Right renal pelvis (tissue), 4 donors: ENCODE results near the gene OR52B6. TPM values are rescaled to one million over a fixed set of nuclear protein-coding genes. Genes with fewer than 3 reads are reported as not detected.
A peak's percentile ranks its signal among the peaks of the same experiment; 100 is the strongest.
"Not testable (repeated sequence)": the region's sequence is repeated elsewhere in the genome, so short reads cannot be mapped to it uniquely, and the experiment has no call there.

Experiments
- DNase-seq, 4 donors: peaks; one replicate each; pipeline ENCODE4 v3.0.0-alpha.2; 2013; ENCODE audit warnings: low read depth in 4 of 4, low spot score in 3 of 4, missing footprints in 1 of 4
- polyA plus RNA-seq, 4 donors: library from polyadenylated mRNA; unstranded; fragments of 120-200 nt; gene quantifications; one replicate each; pipeline ENCODE4 v1.2.1, GENCODE V29; 2013; ENCODE audit not compliant: insufficient read length in 4 of 4

The OR52B6 gene
- polyA plus RNA-seq, 4 donors, result 0.05 TPM; not detected in 3

- no peak for DNase-seq
These were observed 11.9 kb downstream of the OR52B6 start for GRCh38 chr11:5592615-5593014.

DNA sequence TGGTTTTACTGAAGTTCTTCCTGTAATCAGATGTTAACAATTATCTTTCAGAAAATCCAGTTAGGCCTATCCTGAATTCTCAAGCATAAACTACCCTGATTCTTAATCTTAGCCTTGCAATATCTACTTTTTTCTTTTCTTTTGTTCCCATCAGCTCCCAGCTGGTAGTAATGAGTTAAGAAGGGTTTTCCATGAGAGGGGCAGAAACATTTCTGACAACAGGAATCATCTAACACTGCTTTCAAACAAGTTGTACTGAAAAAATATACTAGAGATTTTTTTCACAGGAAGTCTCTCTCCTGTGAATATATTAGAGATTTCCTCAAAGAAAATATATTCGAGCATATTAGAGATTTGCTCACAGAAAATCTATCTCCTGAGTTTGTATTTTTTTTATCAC lies 12.5 kb downstream of the OR52B6 start:
- DNase-seq, result no peak

DNA sequence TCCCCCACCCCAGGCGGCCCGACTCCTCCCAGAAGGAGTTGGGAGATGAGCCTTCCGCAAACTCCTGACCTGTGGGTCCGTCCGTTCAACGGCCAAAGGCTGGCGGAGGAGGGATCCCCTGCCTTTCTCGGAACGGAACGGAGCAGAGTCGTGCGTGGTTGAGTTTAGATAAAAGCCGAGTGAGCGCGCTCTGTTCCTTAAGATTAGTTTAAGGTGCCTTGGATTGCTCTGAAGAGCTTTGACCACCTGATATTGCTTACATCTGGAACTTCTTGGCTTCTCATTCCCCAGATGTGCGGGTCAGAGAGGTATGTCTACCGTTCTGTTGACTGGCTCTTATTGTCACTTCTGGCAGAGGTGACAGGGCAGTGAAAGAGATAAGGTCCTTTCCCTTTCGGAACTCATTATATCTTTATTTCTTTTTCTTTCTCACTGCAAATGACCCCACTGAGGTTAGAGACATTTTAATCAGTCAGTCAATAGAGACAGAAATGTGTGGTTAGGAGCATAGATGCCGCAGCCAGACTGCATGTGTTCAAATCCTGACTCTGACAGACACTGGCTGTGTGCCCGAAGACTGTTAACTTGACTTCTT lies 16.0 kb downstream of the OR52B6 start, which contains the start of gene TRIM6:
TRIM6 (plus strand) TSS at position 31 of the 595 bp plus-strand sequence; CDS start at position 292, 261 bp downstream.
- DNase-seq, result peak in 2 of 4 donors; percentile 31 to 38

DNA sequence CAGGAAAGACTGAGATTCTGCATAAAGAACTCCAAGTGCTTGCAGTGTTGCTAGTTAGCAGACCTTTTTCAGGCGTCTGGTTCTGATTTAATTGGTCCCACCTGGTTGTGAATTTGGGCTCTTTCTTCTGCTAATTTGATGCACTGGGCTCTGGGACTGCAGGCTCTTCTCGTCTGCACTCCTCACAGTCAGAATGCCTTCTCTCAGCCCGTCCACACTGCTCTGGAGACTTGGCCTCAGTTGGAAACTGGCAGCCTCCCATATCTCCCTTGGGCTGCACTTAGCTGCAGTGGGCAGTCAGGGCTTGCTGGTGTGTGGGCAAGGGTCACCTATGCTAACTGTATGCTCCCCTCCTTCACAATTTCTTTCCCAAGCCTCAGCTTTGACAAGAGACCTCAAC lies 17.3 kb downstream of the OR52B6 start:
- DNase-seq, result no peak

GRCh38 chr11:5600374-5600851 lies 19.7 kb downstream of the OR52B6 start:
- DNase-seq, result peak in 2 of 4 donors; percentile 37 to 54

DNA sequence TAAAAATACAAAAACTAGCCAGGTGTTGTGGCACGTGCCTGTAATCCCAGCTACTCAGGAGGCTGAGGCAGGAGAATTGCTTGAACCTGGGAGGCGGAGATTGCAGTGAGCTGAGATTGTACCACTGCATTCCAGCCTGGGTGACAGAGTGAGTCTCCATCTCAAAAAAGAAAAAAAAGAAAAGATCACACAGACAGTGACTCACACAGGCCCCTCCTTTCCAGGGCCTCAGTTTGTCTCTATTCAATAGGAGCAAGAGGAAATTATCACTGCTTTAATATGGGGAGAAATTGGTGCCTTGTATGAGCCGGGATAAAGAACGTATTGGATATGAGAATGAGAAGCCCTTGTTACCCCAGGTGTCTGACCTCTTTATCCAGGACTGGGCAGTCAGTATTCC lies 22.1 kb downstream of the OR52B6 start:
- not testable (repeated sequence) for DNase-seq

DNA sequence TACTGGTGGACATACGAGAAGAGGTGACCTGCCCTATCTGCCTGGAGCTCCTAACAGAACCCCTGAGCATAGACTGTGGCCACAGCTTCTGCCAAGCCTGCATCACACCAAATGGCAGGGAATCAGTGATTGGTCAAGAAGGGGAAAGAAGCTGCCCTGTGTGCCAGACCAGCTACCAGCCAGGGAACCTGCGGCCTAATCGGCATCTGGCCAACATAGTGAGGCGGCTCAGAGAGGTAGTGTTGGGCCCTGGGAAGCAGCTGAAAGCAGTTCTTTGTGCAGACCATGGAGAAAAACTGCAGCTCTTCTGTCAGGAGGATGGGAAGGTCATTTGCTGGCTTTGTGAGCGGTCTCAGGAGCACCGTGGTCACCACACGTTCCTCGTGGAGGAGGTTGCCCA lies 22.6 kb downstream of the OR52B6 start:
- no peak for DNase-seq

DNA sequence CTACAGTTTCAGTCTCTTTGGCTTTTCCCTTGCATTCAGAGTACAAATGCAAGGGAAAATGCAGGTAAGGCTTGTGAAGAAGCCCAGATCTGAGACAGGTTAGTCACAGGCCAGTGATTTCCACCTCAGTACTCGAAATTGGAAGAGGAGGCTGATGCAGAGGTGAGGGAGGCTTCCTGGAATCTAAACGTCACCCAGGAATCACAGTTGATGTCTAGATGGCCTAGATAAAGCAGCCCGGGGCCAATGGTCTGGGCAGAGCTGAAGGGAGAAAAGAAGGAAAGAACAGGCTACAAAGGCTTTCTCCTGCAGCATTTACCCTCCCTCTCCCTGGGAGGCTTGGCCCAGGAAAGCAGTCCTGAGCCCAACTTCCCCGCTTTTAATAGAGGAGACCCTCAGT lies 24.2 kb downstream of the OR52B6 start:
- DNase-seq, result no peak

- DNase-seq, result no peak
These were observed 25.2 kb downstream of the OR52B6 start for GRCh38 chr11:5605849-5606248.

- no peak for DNase-seq
These were observed 28.1 kb downstream of the OR52B6 start for GRCh38 chr11:5608808-5609207.

- DNase-seq, result no peak
These were observed 29.8 kb downstream of the OR52B6 start for GRCh38 chr11:5610446-5610845.

DNA sequence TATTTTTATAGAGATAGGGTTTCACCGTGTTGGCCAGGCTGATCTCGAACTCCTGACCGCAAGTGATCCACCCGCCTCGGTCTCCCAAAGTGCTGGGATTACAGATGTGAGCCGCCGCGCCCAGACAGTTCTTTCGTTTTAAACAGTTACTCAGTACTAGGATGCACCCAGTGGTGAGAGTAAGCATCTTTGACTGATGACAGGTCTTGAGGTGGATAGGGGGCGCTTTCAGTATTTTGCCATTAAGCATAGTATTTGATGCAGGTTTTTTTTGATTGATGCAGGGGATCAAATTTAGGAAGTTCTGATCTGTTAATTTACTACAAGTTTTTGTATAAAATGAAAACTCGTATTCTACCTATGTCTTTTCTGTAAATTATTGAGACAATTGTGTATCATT lies 30.9 kb downstream of the OR52B6 start:
- no peak for DNase-seq

DNA sequence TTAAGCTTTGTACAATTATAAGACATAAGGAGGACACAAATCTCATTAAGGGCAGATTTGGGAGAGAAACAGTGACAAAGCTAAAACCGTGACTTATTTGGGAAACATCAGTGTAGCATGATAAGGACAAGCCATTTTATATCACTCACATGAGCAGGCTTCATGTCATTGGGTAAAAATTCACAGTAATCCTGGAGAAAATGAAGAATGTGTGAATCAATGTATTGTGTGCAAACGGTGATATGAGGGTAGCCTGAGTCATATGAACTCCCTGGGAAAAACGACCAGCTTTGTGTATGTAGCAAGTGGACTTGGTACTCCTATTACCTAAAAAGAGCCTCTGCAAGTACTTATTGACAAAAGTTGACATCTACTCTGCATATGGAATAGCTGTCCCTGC lies 38.1 kb downstream of the OR52B6 start:
- no peak for DNase-seq

GRCh38 chr11:5620651-5621521 lies 40.2 kb downstream of the OR52B6 start:
- DNase-seq, result no peak

- DNase-seq, result no peak
These were observed 40.9 kb downstream of the OR52B6 start for GRCh38 chr11:5621580-5621979.

DNA sequence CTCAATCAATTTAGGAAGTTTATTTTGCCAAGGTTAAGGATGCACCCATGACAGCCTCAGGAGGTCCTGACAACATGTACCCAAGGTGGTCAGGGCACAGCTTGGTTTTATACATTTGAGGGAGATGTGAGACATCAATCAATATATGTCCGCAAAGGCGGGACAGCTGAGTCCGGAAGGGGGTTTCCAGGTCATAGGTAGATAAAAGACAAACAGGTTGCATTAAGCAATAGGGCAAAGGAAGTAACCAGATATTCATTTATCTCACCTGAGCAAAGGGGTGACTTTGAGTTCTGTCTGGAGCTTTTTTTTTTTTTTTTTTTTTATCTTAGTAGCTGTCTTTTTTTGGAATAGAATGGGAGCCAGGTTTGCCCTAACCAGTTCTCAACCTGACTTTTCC lies 42.1 kb downstream of the OR52B6 start:
- DNase-seq, result no peak

DNA sequence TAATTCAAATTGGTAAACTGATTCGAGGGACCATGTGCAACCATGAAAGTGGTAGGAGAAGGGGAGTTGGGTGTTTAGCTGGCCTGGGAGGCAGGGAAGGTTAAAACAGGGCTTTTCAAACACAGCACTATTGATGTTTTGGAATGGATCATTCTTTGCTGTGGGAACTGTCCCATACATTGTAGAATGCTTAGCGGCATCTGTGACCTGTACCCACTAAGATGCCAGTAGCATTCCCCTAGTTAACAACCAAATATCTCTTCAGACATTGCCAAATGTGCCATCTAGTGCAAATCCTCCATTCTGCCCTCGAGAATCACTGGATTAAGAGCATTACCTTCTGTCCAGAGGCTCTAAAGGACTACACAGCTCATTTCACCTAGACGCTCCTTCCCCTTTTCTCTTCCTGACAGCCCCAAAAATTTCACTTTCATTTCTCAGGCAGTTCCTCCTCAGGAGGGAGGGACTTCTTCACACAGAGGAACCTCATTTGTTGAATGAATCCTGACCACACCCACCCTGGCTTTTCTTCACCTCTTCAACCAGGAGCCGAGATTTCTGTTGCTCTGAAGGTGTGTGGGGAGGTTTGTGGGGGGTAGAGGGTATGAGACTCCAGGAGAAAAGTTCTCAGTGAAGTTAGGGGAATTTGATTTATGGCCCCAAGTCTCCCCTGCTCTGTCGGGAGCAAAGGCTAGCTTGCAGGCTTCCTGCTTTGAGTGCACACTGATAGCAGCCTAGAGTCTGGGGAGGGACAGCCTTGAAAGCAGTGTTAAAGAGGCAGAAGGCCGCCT lies 44.0 kb downstream of the OR52B6 start, which contains the start of gene TRIM34:
TRIM34 (plus strand) TSS at position 513 of the 791 bp plus-strand sequence. CDS start 7,331 bp downstream, outside the sequence.
- peak; percentile 28 to 47 (median 30) for DNase-seq

DNA sequence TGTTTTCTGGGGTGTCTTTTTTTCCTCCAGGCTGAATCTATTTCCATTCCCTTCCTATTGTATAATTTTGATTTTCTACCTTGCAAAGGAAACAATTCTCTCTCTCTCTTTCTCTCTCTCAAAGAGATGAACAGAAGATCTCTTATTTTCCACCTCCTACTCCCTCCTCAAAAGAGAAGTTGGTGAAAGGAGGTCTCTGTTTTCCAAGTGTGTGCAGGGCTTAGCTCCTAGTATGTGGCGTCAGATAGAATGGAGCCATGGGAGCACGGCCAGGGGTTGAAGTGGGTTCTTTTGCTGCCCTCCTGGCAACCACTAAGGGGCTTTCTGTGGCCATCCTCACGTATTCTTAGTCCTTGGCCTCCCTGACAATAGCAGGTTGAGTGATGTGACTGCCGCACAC lies 44.6 kb downstream of the OR52B6 start:
- no peak for DNase-seq

GRCh38 chr11:5626196-5626595 lies 45.5 kb downstream of the OR52B6 start:
- no peak for DNase-seq

DNA sequence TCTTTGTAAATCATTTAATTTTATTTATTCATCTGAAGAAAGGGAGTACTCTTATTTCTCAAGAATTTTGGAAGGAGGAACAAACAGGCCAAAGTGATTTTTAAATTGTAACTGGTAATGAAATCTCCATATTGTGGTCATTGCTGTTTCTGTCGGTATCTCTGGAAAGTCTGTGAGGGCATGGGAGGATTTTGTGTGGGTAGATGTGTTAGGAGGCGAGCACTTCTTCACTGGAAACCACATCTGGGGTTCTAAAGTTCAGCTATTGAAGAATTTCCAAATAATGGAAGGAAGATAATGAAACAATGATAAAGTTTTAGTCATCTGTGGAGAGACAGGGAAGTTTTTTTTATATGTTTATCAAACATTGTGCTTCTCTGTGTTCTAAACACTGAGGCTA lies 50.7 kb downstream of the OR52B6 start:
- no peak for DNase-seq
